NCI-H526 (cell line): Measurements from ENCODE around the gene GREB1.

Experiments used
- DNase-seq, 2 experiments: peaks; one replicate each; lab custom pipeline; 2025; lab: John Stamatoyannopoulos, UW

GREB1 gene

GRCh38 chr2:11508279-11508678, 25.6 kb upstream of the GREB1 start:
- DNase-seq, result peak; percentile 3 to 37

GRCh38 chr2:11509657-11510360, 24.0 kb upstream of the GREB1 start:
- DNase-seq, result no peak

GRCh38 chr2:11512431-11512830, 21.4 kb upstream of the GREB1 start:
- no peak for DNase-seq

- DNase-seq, result no peak
Observed at GRCh38 chr2:11513319-11513718, 20.5 kb upstream of the GREB1 start.

GRCh38 chr2:11514081-11514730, 19.6 kb upstream of the GREB1 start:
- no peak for DNase-seq

GRCh38 chr2:11514904-11515303, 18.9 kb upstream of the GREB1 start:
- no peak for DNase-seq

GRCh38 chr2:11515490-11515981, 18.3 kb upstream of the GREB1 start:
- DNase-seq, result no peak

- DNase-seq, result no peak
Observed at GRCh38 chr2:11516984-11517648, 16.7 kb upstream of the GREB1 start.

- no peak for DNase-seq
Observed at GRCh38 chr2:11517906-11518305, 15.9 kb upstream of the GREB1 start.

GRCh38 chr2:11520092-11520693, 13.7 kb upstream of the GREB1 start:
- DNase-seq, result no peak

GRCh38 chr2:11521775-11522174, 12.1 kb upstream of the GREB1 start:
- no peak for DNase-seq

- no peak for DNase-seq
Observed at GRCh38 chr2:11524470-11524869, 9.4 kb upstream of the GREB1 start.

- no peak for DNase-seq
Observed at GRCh38 chr2:11525762-11526161, 8.1 kb upstream of the GREB1 start.

- DNase-seq, result no peak
Observed at GRCh38 chr2:11527001-11527400, 6.8 kb upstream of the GREB1 start.

- no peak for DNase-seq
Observed at GRCh38 chr2:11528228-11528627, 5.6 kb upstream of the GREB1 start.

GRCh38 chr2:11530864-11531465, 2.9 kb upstream of the GREB1 start:
- no peak for DNase-seq

GRCh38 chr2:11532416-11533055, 1.3 kb upstream of the GREB1 start:
- no peak for DNase-seq

GRCh38 chr2:11534071-11534745, 363 bp downstream of the GREB1 start:
- DNase-seq, result no peak

GRCh38 chr2:11534746-11535484, 1.1 kb downstream of the GREB1 start:
- no peak for DNase-seq

- no peak for DNase-seq
Observed at GRCh38 chr2:11535899-11536344, 2.1 kb downstream of the GREB1 start.
